Measurements from ENCODE around the gene RAET1E.
"Not testable (repeated sequence)": the region's sequence is repeated elsewhere in the genome, so short reads cannot be mapped to it uniquely, and the experiment has no call there.

RAET1E gene
- 0 to 0.13 reads per million in 2 donors for total RNA-seq

- DNase-seq: no peak
Observed at GRCh38 chr6:149897855-149898744, at the start of gene RAET1E. TSS of gene RAET1E (minus strand) at chr6:149898113. CDS start at chr6:149890901, 7,212 bp downstream.

- not testable (repeated sequence) for DNase-seq
Observed at GRCh38 chr6:149947533-149947932, 49.6 kb upstream of the RAET1E start.

- not testable (repeated sequence) for DNase-seq
Observed at GRCh38 chr6:149946631-149947030, 48.7 kb upstream of the RAET1E start.

- DNase-seq: not testable (repeated sequence)
Observed at GRCh38 chr6:149945276-149945675, 47.4 kb upstream of the RAET1E start.

- DNase-seq: not testable (repeated sequence)
Observed at GRCh38 chr6:149943321-149943720, 45.4 kb upstream of the RAET1E start.

- DNase-seq: no peak
Observed at GRCh38 chr6:149942461-149942829, 44.5 kb upstream of the RAET1E start.

- peak; percentile 70 for DNase-seq
Observed at GRCh38 chr6:149941583-149942460, 43.9 kb upstream of the RAET1E start, which contains the start of gene ULBP2. TSS of gene ULBP2 (plus strand) at chr6:149942014. CDS start at chr6:149942073, 59 bp downstream.

- DNase-seq: no peak
Observed at GRCh38 chr6:149940672-149940982, 42.7 kb upstream of the RAET1E start.

- DNase-seq: no peak
Observed at GRCh38 chr6:149939909-149940671, 42.2 kb upstream of the RAET1E start.

GRCh38 chr6:149939356-149939648 is 41.4 kb upstream of the RAET1E start:
- DNase-seq: no peak

GRCh38 chr6:149938571-149939355 is 40.9 kb upstream of the RAET1E start:
- DNase-seq: peak; percentile 47

GRCh38 chr6:149938013-149938570 is 40.2 kb upstream of the RAET1E start:
- DNase-seq: not testable (repeated sequence)

GRCh38 chr6:149936743-149937142 is 38.8 kb upstream of the RAET1E start:
- DNase-seq: no peak

- DNase-seq: no peak
Observed at GRCh38 chr6:149935668-149936067, 37.8 kb upstream of the RAET1E start.

- no peak for DNase-seq
Observed at GRCh38 chr6:149935246-149935645, 37.3 kb upstream of the RAET1E start.

GRCh38 chr6:149934249-149935156 is 36.6 kb upstream of the RAET1E start:
- DNase-seq: no peak

- no peak for DNase-seq
Observed at GRCh38 chr6:149933461-149933860, 35.5 kb upstream of the RAET1E start.

- DNase-seq: no peak
Observed at GRCh38 chr6:149933036-149933435, 35.1 kb upstream of the RAET1E start.

- no peak for DNase-seq
Observed at GRCh38 chr6:149931501-149931900, 33.6 kb upstream of the RAET1E start.

GRCh38 chr6:149929422-149929821 is 31.5 kb upstream of the RAET1E start:
- DNase-seq: no peak

GRCh38 chr6:149927025-149927424 is 29.1 kb upstream of the RAET1E start:
- not testable (repeated sequence) for DNase-seq
